ENCODE results near the gene CERCAM.

The CERCAM gene

GRCh38 chr9:128372188-128372641 is 48.4 kb upstream of the CERCAM start:
- TF ChIP-seq ISL1 (CRISPR knock-in tag; IDR thresholded peaks at IDR 0.05) = peak; percentile 32; the same call in 1 of the 2 replicates
- no peak for TF ChIP-seq CREB5 (CRISPR knock-in tag; IDR thresholded peaks at IDR 0.05; ENCODE audit: low read depth)

GRCh38 chr9:128372784-128373183 is 47.9 kb upstream of the CERCAM start:
- ATAC-seq = no peak
- TF ChIP-seq TOX (CRISPR knock-in tag; IDR thresholded peaks at IDR 0.05; ENCODE audit: borderline replicate concordance) = no peak
- no peak for TF ChIP-seq BACH2 (CRISPR knock-in tag; IDR thresholded peaks at IDR 0.05; ENCODE audit: borderline replicate concordance)
- no peak for TF ChIP-seq RARB (CRISPR knock-in tag; IDR thresholded peaks at IDR 0.05)
- TF ChIP-seq GLIS3 (CRISPR knock-in tag; IDR thresholded peaks at IDR 0.05) = no peak
- no peak for TF ChIP-seq SNAI2 (CRISPR knock-in tag; IDR thresholded peaks at IDR 0.05)
- no peak for TF ChIP-seq POU6F1 (CRISPR knock-in tag; IDR thresholded peaks at IDR 0.05; ENCODE audit: borderline replicate concordance, low read depth)
- TF ChIP-seq CSRNP3 (CRISPR knock-in tag; IDR thresholded peaks at IDR 0.05) = no peak
- no peak for TF ChIP-seq ARNTL (CRISPR knock-in tag; IDR thresholded peaks at IDR 0.05; ENCODE audit: borderline replicate concordance, low read depth)
- no peak for TF ChIP-seq TCF4 (CRISPR knock-in tag; IDR thresholded peaks at IDR 0.05; ENCODE audit: borderline replicate concordance)
- no peak for TF ChIP-seq ZNF70 (CRISPR knock-in tag; IDR thresholded peaks at IDR 0.05)
- no peak for TF ChIP-seq CREB5 (CRISPR knock-in tag; IDR thresholded peaks at IDR 0.05; ENCODE audit: low read depth)

More at GRCh38 chr9:128372188-128372641, 48.4 kb upstream of the CERCAM start:
- no peak for ATAC-seq

GRCh38 chr9:128374221-128374675 is 46.4 kb upstream of the CERCAM start:
- no peak for TF ChIP-seq POU6F1 (CRISPR knock-in tag; IDR thresholded peaks at IDR 0.05; ENCODE audit: borderline replicate concordance, low read depth)
- TF ChIP-seq ZFP30 (CRISPR knock-in tag; IDR thresholded peaks at IDR 0.05) = no peak
- TF ChIP-seq TSHZ2 (CRISPR knock-in tag; IDR thresholded peaks at IDR 0.05) = no peak
- no peak for TF ChIP-seq ZNF8 (CRISPR knock-in tag; IDR thresholded peaks at IDR 0.05)
- TF ChIP-seq ZNF565 (CRISPR knock-in tag; conservative IDR thresholded peaks at IDR 0.05; ENCODE audit: low read depth) = no peak
- no peak for TF ChIP-seq ZNF70 (CRISPR knock-in tag; IDR thresholded peaks at IDR 0.05)
- no peak for TF ChIP-seq TCF4 (CRISPR knock-in tag; IDR thresholded peaks at IDR 0.05; ENCODE audit: borderline replicate concordance)
- no peak for TF ChIP-seq ISL1 (CRISPR knock-in tag; IDR thresholded peaks at IDR 0.05)
- TF ChIP-seq RARB (CRISPR knock-in tag; IDR thresholded peaks at IDR 0.05) = no peak
- TF ChIP-seq PATZ1 (CRISPR knock-in tag; IDR thresholded peaks at IDR 0.05; ENCODE audit: borderline replicate concordance) = no peak
- TF ChIP-seq ZC3H10 (CRISPR knock-in tag; IDR thresholded peaks at IDR 0.05) = no peak
- TF ChIP-seq BACH2 (CRISPR knock-in tag; IDR thresholded peaks at IDR 0.05; ENCODE audit: borderline replicate concordance) = no peak
- TF ChIP-seq CSRNP3 (CRISPR knock-in tag; IDR thresholded peaks at IDR 0.05) = no peak
- no peak for TF ChIP-seq CREB5 (CRISPR knock-in tag; IDR thresholded peaks at IDR 0.05; ENCODE audit: low read depth)
- no peak for TF ChIP-seq GLIS3 (CRISPR knock-in tag; IDR thresholded peaks at IDR 0.05)
- ATAC-seq = no peak
